MM.1S (cell line): ENCODE results near the gene FKBP15.

Source experiments
- DNase-seq: peaks from one replicate; pipeline ENCODE4 v3.0.0-alpha.2; 2015
- H2AFZ ChIP-seq: fragments of 300-600 bp; sonication (generic); 2 replicates; pipeline ENCODE4 v1.6.0; 2016; ENCODE audit warnings: antibody characterized with exemption, low read length
- H3F3A ChIP-seq: fragments of 300-600 bp; sonication (generic); 2 replicates; pipeline ENCODE4 v1.6.1; 2016; ENCODE audit warnings: mild to moderate bottlenecking, antibody characterized with exemption, low read length, moderate library complexity, mixed read lengths; ENCODE audit not compliant: insufficient read depth
- H3K27ac ChIP-seq: fragments of 300-600 bp; sonication (generic); 2 replicates; pipeline ENCODE4 v1.5.1; 2016; ENCODE audit warnings: mild to moderate bottlenecking, low read length
- H3K27me3 ChIP-seq: fragments of 300-600 bp; sonication (generic); replicated peaks from 2 replicates; pipeline ENCODE4 v1.6.0; 2016; ENCODE audit warnings: low read length; ENCODE audit not compliant: insufficient read depth
- H3K36me3 ChIP-seq: fragments of 300-600 bp; sonication (generic); replicated peaks from 2 replicates; pipeline ENCODE4 v1.6.1; 2016; ENCODE audit warnings: mild to moderate bottlenecking, low read length, mixed read lengths; ENCODE audit not compliant: insufficient read depth
- H3K4me1 ChIP-seq: fragments of 300-600 bp; sonication (generic); 2 replicates; pipeline ENCODE4 v1.6.1; 2016; ENCODE audit warnings: low read length, mixed read lengths
- H3K4me2 ChIP-seq: fragments of 300-600 bp; sonication (generic); 2 replicates; pipeline ENCODE4 v1.6.0; 2016; ENCODE audit warnings: low read depth, low read length
- H3K4me3 ChIP-seq: fragments of 300-600 bp; sonication (generic); 2 replicates; pipeline ENCODE4 v1.5.1; 2016; ENCODE audit warnings: low read length, mixed read lengths
- H3K79me2 ChIP-seq: fragments of 300-600 bp; sonication (generic); 2 replicates; pipeline ENCODE4 v1.6.1; 2016; ENCODE audit warnings: mixed run types, low read length, mixed read lengths
- H3K9ac ChIP-seq: fragments of 300-600 bp; sonication (generic); 2 replicates; pipeline ENCODE4 v1.6.1; 2016; ENCODE audit warnings: low read length, mixed read lengths
- H3K9me2 ChIP-seq: fragments of 300-600 bp; sonication (generic); replicated peaks from 2 replicates; pipeline ENCODE4 v1.6.1; 2016; ENCODE audit warnings: mild to moderate bottlenecking, low read length, mixed read lengths; ENCODE audit not compliant: insufficient read depth
- H3K9me3 ChIP-seq: fragments of 300-600 bp; sonication (generic); replicated peaks from 2 replicates; pipeline ENCODE4 v1.6.1; 2016; ENCODE audit warnings: mild to moderate bottlenecking, low read length, mixed read lengths; ENCODE audit not compliant: insufficient read depth
- H4K20me1 ChIP-seq: fragments of 300-600 bp; sonication (generic); 2 replicates; pipeline ENCODE4 v1.6.1; 2016; ENCODE audit warnings: mild to moderate bottlenecking, low read length, moderate library complexity, mixed read lengths; ENCODE audit not compliant: insufficient read depth
- EZH2 ChIP-seq: fragments of 300-600 bp; sonication (generic); optimal IDR thresholded peaks from 2 replicates; pipeline ENCODE3; 2017; ENCODE audit warnings: low read depth, mild to moderate bottlenecking, antibody characterized with exemption, low read length, mixed read lengths
- EZH2phosphoT487 ChIP-seq: fragments of 300-600 bp; sonication (generic); IDR thresholded peaks from 2 replicates; pipeline ENCODE4 v1.6.1; 2018; ENCODE audit warnings: antibody characterized with exemption, low read length
- TF ChIP-seq, protein P1 (sequence below): fragments of 300-600 bp; sonication (generic); IDR thresholded peaks from 2 replicates; pipeline ENCODE4 v1.5.1; 2016; ENCODE audit warnings: antibody characterized with exemption, low read length, mixed read lengths

FKBP15 gene

DNA sequence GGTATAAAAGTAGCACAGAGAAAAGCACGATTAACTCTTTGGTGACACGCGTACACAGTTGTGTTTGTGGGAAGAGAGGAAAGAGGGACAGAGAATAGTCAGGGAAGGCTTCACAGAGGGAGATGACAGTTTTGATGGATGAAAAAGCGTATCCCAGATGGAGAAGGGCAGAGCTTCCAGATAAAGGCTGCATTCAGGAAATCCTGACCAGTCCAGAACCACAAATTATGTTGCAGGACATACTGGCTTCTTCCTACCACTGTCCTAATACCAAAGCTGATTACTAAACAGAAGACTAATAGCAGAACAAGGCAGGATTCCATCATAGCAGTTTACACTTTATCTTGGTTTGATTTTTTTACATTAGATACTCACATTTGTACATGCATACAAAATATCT, 35.8 kb downstream of the FKBP15 start:
- no peak overlapping the region for H3K4me3 ChIP-seq
- H3K36me3 ChIP-seq = peaks cover 25% of the 10 kb centered on the region; the same call in 1 of the 2 replicates
- no peaks in the 10 kb centered on the region for H3K79me2 ChIP-seq
- no peaks in the 10 kb centered on the region for H3K9me3 ChIP-seq
- DNase-seq = no peak
- H3K27me3 ChIP-seq = no peaks in the 10 kb centered on the region
- no peak overlapping the region for H2AFZ ChIP-seq
- peaks cover 8% of the 10 kb centered on the region for H3K4me1 ChIP-seq
- no peak overlapping the region for H3K9ac ChIP-seq
- no peak overlapping the region for H3K4me2 ChIP-seq
- H3F3A ChIP-seq = no peaks in the 10 kb centered on the region
- H4K20me1 ChIP-seq = no peaks in the 10 kb centered on the region
- TF ChIP-seq EZH2 = no peak
- no peak for TF ChIP-seq EZH2phosphoT487
- TF ChIP-seq, protein P1, sequence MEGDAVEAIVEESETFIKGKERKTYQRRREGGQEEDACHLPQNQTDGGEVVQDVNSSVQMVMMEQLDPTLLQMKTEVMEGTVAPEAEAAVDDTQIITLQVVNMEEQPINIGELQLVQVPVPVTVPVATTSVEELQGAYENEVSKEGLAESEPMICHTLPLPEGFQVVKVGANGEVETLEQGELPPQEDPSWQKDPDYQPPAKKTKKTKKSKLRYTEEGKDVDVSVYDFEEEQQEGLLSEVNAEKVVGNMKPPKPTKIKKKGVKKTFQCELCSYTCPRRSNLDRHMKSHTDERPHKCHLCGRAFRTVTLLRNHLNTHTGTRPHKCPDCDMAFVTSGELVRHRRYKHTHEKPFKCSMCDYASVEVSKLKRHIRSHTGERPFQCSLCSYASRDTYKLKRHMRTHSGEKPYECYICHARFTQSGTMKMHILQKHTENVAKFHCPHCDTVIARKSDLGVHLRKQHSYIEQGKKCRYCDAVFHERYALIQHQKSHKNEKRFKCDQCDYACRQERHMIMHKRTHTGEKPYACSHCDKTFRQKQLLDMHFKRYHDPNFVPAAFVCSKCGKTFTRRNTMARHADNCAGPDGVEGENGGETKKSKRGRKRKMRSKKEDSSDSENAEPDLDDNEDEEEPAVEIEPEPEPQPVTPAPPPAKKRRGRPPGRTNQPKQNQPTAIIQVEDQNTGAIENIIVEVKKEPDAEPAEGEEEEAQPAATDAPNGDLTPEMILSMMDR = no peak
- no peak overlapping the region for H3K27ac ChIP-seq
- H3K9me2 ChIP-seq = no peaks in the 10 kb centered on the region

DNA sequence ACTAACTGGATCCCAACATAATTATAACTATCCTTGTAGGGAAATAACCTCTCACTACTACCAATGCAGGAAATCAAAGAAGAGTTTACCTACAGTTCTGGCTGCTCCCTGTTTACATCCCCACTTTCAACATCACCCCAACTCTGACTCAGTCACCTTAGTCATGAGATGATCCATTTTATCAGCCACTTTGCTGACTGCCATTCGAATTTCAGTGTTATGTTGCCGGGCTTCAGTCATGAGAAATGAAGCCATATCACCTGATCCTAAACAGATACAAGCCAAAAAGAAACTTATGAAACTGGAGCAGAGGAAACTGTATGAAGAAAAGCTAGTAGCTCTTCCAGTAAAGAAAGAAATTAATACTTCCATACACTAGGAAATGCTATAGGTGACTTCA, 36.5 kb downstream of the FKBP15 start:
- H2AFZ ChIP-seq = no peak overlapping the region
- TF ChIP-seq EZH2phosphoT487 = no peak
- TF ChIP-seq, protein P1 = no peak
- no peak for TF ChIP-seq EZH2
- no peak for DNase-seq
- H3K9me2 ChIP-seq = no peaks in the 10 kb centered on the region
- no peaks in the 10 kb centered on the region for H3K79me2 ChIP-seq
- H3K9me3 ChIP-seq = no peaks in the 10 kb centered on the region
- H4K20me1 ChIP-seq = no peaks in the 10 kb centered on the region
- no peak overlapping the region for H3K9ac ChIP-seq
- H3F3A ChIP-seq = no peaks in the 10 kb centered on the region
- H3K27me3 ChIP-seq = no peaks in the 10 kb centered on the region
- peaks cover 11% of the 10 kb centered on the region for H3K4me1 ChIP-seq
- peaks cover 23% of the 10 kb centered on the region; the same call in 1 of the 2 replicates for H3K36me3 ChIP-seq
- no peak overlapping the region for H3K4me3 ChIP-seq
- H3K27ac ChIP-seq = no peak overlapping the region
- H3K4me2 ChIP-seq = no peak overlapping the region

DNA sequence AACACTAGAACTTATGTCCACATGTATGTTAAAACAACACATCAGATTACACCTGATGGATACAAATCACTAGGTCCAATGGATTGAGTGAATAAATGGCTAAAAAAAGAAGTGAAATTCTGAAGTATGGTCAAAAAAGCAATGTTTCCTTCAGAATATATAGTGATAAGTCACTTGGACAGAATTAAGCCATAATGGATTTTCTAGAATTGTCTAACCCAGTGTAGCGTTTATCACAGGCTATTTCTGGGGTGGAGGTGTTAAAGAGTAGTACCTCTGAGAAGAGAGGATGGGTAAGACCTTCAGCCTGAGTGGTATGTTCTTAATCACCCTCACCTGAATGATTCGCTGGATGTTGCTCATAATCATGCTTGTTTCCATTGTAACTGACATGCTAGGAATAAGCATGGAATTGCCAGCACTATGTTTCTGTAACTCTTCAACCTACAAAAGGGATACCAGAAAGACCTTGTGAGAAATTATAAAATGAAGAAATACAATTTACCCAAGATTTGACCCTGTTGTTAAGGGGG, 37.1 kb downstream of the FKBP15 start:
- H3K36me3 ChIP-seq = peaks cover 23% of the 10 kb centered on the region; the same call in 1 of the 2 replicates
- no peak overlapping the region for H3K9ac ChIP-seq
- H3K9me3 ChIP-seq = no peaks in the 10 kb centered on the region
- H3K4me1 ChIP-seq = peaks cover 11% of the 10 kb centered on the region
- TF ChIP-seq, protein P1 = no peak
- TF ChIP-seq EZH2phosphoT487 (no peak), EZH2 (no peak)
- H4K20me1 ChIP-seq = no peaks in the 10 kb centered on the region
- DNase-seq = no peak
- H3K27ac ChIP-seq = no peak overlapping the region
- H3K4me2 ChIP-seq = no peak overlapping the region
- H3K79me2 ChIP-seq = no peaks in the 10 kb centered on the region
- no peaks in the 10 kb centered on the region for H3K9me2 ChIP-seq
- no peaks in the 10 kb centered on the region for H3F3A ChIP-seq
- H3K27me3 ChIP-seq = no peaks in the 10 kb centered on the region
- no peak overlapping the region for H2AFZ ChIP-seq
- no peak overlapping the region for H3K4me3 ChIP-seq
